ENCODE measurements around the gene CBX7.

The CBX7 gene

DNA sequence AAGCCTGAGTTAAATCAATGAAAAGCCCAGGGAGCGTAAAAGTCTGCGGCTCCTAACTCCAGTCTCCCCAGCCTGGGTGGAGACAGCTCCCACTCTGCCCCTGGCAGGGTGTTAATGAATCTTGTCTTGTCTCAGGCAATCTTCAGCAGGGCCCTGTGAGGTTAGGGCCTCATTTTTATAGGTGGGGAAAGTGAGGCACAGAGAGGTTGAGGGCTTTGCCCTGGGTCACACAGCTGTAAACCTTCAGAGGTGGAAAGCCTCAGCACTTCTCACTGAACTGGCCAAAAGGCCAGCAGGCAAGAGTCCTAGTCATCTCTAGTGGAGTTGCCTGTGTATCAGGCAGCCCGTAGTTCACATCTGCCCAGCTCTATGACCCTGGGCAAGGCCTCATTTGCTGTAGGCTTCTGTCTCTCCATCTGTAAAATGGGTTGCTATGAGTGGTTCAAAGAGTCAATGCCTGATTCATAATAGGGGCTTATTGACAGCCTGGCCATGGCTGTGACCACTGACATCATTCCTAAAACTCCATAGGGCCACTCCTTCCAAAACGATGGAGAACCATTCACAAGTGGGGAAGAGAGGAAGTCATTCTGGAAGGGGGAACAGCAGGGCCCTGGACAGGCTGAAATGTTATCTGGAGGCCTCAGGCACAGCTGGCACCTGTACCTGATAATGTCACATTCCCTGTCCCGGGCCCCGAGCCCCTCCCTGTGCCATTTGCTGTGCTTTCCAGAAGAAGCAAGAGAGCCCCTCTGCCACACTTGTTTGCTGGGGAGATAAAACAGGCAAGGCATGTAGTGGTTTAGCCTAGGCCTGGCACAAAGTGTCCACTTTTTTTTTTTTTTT is 6.0 kb downstream of the CBX7 start:
- DNase-seq: no peak

DNA sequence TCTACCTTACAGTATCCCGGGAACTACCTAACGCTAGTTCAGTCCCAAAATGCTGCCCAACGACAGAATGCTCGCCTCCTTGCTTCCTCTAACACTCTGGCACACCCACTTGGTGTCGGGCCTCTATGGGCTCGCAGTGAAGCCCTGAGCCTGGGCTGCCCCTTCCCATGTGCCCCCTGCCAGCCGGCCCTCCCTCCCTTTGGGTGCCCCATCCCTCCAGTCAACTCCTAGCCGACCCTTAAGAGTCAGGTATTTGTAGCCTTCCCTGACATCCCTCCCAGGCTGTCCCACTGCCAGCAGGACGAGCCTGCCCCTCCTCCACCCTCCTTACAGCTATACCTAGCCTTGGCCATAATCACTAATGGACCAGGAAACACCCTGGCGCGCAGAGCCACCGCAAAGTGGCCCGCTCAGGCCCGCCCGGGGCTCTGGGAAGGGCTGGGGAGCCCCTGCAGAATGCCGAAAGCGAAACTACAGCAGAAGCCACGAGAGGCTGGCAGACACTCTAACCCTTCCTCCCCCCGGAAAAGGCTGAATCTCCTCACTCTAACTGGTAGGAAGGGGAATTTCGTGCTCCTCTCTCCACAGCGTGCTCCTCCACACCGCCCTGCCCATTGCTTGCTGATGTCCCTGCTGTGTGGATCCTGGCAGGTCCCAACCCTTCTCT is 8.2 kb downstream of the CBX7 start:
- DNase-seq: peak; percentile 42

DNA sequence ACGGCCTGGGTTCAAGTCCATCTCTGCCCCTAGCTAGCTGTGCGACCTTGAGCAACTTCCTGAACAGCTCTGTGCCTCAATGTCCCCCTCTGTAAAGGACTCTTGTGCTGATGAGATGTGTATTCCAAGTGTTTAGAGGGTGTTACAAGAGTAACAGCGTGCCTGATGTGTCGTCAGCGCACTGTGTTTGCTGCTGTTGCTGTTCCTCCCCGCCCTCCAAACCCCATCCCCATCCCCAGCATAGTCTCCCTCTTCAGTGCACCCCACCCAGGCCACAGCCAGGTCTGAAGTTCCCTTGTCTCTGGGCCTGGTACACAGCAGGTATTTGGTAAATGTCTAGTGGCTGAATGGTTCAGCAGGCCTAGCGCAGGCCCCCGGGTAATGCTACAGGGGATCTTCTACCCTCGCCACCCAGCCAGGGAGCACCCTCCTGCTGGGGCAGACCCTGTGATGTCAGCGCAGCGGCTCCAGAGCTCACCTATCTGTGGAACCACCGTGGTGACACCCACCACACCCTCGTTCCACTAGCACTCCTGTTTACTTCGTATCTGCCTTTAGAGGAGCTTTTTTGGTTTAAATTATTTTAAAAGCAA is 10.3 kb downstream of the CBX7 start:
- DNase-seq: no peak

DNA sequence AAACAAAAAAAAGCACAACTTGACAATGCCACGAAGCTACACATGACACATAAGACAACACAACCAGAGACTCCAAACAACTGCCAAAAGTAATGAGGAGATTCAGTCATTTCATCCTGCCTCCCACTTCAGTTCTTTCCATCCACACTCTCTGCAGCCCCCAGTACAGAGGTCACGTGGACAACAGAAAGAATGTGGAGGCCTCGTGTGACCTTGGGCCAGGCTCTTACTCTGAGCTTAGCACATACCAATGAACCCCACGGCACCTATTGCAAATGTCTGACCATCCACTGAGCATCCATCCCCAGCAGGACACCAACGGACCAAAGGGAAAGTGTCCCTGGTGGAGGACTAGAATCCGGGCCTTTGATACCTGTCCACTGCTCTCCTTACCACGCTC is 12.5 kb downstream of the CBX7 start:
- DNase-seq: no peak

DNA sequence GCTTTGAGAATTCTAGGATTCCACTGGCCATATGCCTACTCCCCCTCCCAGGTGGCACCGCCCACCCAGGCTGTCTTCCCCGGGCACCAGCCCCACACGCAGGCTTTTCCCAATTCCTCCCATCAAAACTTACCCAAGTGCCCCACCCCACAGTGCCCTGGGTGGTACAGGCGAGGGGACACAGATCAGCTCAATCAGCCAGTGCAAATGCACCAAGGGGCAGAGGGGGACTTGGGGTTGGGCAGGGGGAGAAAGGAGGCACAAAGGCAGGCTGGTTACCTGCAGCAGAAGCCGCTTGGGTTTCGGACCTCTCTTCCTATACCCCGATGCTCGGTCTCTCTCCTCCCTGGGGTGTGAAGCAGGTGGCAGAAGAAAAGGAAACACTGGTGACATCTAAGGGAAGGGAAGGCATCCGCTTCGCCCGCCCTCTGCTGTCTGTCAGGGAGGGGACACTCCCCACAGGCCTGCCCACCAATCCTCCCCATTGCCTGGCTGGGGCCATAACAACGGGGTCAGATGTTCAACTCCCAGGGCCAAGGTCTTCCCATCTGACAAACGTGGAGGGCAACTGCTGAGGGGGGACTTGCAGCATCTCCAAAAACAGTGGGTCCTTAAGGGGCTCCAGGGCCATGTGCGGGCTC is 14.0 kb downstream of the CBX7 start:
- DNase-seq: no peak

DNA sequence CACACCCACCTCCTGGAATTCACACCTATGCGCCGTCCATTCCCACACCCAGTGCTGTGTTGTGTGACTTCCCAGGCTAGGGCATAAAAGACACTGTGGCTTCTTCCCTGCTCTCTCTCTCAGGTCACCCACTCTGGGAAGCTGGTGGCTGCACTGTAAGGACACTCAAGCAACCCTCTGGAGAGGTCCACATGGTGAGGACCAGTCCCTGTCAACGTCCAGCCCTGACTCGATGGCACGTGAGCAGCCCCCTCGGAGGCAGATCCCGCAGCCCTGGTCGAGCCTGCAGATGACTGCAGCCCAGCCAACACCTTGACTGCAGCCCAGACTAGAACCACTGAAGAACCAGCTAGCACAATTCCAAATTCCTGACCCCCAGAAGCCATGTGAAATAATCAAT is 16.2 kb downstream of the CBX7 start:
- no peak for DNase-seq

DNA sequence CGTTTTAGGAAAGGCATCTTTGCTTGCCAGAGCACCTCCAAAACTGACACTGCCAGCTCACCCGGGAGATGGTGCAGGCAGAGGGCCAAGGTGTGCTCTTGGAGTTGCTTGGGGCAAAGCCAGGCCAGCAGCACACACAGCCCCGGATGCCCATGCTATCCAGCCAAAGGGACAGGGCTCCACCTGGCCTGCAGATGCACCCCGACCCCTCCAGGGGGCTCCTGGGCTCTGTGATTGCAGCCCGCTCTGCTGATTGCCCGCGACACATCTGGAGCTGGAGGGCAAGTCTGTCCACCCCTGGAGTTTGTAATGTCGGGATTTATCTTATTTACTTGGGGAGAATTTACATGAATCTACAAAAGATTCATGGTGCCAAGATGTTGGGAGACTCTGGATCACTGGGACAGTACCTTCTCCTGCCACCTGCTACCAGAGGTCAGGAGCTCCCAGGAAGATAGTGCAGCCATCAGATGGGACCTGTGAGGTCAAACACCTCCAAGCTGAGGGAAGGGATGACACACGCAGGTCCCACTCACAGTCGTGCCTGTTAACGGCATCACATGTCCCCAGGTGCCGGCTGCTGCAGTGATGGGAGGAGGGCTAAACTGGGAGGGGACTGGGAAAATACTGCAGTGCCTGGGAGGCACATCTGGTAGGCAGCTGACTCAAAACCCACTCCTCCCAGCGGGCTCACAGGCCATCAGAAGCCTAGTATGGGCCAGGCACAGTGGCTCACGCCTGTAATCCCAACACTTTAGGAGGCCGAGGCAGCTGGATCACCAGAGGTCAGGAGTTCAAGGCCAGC is 17.2 kb downstream of the CBX7 start:
- DNase-seq: no peak

DNA sequence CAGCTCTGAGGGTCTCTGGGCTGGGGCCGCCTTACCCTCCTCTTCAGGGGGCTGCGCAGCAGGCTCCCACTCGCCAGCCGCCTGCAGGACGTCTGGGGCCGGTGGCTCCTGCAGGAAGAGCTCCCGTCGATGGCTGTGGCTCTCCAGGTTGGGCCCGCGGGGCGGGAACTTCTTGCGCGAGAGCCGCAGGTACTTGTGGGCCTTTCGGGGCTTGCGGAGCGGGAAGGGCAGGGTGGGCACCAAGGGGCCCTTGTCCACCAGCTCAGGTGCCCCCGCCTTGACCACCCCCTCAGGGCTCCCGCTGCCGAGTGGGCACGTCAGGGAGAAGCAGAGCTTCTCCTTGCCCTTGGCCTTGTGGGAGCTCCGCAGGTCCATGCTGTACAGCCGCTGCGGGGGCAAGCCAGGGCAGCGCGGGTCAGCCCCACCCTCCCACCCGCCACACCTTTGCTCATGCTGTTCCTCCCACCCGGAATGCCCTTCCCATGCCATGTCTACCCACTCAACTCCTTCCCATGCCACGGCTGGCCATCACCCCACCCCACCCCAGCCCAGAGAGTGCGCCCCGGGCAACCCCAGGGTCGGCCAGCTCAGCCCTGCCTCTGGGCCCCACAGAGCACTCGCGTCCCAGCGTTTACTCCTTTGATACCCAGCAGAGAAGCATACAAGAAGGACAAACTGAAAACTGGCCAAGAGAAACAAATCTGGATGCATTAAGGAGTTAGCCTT is 18.0 kb downstream of the CBX7 start:
- no peak for DNase-seq

DNA sequence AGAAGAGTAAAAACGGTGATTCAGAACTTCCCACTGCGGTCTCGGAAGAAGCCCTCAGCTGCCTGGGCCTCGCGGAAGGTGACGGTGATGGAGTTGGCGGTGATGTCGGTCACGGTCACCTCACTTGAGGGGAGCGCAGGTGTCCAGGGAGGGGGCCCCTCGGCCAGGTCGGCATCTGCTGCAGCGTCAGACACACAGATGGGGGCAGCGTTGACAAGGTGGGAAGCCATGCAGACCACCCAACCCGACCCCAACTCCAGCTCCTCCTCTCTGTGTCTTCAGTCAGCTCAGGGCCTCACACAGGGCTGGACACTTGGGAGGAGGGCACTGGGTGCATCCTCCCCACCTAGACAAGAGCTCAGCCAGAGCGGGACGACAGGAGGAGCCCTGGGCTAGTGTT is 18.6 kb downstream of the CBX7 start:
- DNase-seq: no peak

DNA sequence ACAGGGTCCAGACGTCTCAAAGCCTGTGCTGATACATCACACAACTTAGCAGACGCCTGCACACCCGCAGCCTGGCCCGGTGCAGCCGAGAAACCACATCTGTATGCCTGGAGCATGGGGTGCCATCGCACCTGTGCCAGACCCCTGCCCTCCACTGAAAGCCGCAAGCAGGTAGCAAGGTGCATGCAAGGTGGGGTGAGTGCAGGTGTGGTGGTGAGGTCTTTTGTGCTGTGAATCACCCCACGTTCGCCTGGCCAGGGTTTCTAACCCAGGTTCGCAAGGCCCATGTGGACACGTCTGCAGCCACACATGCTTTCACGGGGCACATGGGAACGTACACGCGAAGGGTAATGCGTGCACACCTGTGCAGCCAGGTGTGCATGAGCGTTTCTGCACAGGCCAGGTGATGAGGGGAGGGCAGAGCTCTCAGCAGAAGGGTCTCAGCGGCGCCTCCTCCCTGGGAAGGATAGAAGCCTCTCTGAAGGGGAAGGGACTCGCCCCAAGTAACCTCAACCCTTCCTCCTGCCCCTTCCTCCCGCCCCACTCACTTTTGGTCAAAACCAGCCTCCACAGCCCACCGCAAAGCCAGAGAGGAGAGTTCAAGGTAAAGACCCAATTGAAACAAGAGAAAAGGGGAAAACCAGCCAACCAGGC is 19.5 kb downstream of the CBX7 start:
- no peak for DNase-seq

DNA sequence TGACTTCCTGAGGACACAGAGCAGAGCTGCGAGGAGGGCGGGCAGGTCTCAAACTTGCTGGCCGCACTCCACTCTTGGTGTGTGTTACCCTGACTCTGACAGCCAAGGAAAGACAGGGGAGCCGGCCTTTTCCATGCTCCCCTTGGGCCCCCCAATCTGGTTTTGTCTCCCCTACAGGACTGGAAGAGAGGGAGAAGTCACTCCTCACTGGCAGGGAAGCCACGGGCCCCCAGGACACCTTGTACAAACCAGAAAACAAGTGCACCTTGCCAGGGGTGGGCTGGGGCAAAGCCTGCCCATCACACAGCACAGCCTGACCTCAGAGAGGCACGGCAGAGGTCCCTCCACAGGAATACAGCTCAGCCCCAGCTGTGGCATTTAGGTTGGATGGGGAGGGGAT is 20.2 kb downstream of the CBX7 start:
- no peak for DNase-seq

DNA sequence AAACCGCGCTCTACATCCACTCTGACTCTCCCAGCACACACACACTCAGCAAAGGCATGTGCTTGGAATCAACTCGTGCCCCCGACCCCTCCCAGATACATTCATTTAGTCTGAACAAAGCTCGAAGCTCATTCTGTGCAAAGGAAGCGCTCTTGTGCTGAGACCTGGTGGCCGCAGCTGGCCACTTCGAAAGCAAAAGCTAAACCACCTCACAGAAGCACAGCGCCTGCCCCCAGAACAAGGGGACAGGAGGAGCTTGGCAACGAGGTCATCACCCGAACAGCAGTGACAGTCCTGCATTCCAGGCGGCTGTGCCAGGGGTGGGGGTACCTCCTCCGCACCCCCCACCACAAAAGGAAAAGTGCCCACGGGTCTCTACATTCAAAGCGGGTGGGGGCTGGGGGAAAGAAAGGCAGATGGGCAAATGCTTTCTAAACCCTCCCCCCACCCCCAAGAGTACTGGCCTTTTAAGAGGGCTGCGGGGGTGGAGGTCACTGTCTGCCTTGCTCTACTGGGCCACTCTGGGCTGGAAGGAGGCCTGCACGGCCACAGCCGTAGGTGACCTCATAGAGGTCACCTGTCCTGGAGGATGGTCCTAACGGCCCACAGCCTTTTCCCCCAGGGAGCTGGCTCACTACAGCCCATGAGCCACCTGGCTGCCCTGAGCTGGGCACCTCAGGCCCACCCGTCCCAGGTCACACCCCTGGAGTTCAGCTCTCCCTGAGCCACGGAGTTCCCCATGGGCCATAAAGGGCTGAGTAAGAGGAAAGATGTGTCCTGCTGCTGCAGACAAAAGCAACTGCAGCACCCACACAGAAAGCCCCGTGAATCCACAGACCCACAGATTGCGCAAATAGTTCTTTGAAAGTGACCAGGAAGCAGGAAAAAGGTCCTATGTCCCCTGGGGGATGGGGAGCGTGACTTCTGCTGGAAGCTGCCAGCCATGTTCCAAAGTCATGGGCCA is 21.3 kb downstream of the CBX7 start:
- no peak for DNase-seq

DNA sequence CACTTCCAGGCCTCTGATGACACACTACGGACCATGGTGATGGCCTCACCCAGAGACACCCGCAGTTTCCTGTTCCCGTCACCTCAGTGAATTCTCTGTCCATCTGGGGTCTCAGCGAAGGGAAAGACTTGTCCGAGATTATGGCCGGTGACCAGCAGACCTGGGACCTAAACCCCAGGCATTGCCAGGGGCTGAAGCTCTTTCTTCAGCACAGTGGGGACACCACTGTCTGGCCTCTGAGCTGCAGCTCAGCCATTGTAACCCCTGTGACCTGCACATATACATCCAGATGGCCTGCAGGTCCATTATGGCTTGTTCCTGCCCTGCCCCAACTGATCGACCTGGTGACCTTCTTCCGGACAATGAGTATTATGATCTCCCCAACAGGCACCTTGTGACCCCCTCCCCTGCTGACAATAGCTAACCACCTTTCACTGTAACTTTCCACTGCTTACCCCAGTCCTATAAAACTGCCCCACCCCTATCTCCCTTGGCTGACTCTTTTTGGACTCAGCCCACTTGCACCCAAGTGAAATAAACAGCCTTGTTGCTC is 22.3 kb downstream of the CBX7 start:
- no peak for DNase-seq

DNA sequence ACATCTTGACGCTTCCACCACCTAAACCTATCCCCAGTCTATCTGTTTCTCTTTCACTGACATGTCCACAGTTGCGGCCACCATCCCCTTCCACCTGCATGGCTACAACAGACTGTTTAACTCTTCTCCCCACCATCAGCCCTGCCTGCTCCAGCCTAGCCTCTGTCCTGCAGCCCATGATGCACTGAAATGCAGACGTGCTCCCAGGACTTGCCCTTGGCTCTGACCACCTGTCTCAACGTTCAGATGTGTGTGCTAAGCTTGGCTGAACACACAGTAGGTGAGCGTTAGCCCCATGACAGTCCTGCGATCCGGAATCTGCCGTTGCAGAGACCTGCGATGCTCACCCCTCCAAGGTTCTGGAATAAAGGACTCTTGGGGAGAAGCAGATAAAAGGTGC is 22.7 kb downstream of the CBX7 start:
- no peak for DNase-seq

DNA sequence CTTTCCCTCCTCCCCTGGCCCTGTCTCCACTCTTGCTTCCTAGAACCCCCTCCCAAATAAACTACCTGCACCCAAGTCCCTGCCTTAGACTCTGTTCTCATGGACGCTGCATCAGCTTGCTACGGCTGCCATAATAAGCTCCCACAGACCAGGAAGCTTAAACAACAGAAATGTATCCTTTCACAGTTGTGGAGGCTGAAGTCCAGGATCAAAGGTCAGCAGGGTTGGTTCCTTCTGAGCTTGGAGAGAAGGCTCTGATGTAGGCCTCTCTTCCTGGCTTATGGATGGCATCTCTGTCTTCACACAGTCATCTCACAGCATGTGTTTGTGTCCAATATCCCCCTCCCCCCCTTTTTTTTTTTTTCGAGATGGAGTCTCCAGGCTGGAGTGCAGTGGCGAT is 23.4 kb downstream of the CBX7 start:
- DNase-seq: no peak

DNA sequence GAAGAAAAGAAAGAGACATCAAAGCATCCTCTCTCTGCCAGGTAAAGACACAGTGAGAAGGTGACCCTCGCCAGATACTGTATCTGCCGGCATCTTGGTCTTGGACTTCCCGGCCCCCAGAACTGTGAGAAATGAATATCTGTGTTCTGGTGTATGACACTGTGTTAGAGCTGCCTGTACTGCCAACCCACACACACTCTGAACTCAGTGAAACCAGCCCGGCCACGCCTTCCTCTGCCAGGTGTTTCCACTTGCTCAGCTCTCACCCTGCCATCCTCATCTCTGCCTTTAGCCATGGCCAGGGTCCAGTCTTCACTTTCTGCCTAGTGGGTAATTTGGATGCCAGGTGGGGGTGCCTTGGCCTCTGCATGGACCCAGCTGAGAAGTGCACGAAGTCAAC is 24.0 kb downstream of the CBX7 start:
- no peak for DNase-seq

DNA sequence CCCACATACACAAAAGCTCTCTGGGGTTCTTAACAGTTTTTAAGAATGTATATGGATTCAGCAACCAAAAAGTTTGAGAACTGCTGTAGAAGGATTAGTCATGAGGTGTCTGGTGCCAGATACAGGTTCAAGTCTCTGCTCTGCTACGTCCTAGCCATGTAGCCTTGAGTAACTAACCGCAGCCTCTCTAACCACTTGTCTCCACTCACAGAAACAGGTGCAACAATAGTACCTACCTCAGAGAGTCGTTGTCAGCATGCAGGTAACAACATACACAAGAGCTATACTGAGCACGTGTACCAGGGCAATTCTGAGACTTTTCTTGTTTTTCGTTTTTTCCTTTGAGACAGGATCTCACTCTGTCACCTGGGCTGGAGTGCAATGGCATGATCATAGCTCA is 26.9 kb downstream of the CBX7 start:
- DNase-seq: no peak

DNA sequence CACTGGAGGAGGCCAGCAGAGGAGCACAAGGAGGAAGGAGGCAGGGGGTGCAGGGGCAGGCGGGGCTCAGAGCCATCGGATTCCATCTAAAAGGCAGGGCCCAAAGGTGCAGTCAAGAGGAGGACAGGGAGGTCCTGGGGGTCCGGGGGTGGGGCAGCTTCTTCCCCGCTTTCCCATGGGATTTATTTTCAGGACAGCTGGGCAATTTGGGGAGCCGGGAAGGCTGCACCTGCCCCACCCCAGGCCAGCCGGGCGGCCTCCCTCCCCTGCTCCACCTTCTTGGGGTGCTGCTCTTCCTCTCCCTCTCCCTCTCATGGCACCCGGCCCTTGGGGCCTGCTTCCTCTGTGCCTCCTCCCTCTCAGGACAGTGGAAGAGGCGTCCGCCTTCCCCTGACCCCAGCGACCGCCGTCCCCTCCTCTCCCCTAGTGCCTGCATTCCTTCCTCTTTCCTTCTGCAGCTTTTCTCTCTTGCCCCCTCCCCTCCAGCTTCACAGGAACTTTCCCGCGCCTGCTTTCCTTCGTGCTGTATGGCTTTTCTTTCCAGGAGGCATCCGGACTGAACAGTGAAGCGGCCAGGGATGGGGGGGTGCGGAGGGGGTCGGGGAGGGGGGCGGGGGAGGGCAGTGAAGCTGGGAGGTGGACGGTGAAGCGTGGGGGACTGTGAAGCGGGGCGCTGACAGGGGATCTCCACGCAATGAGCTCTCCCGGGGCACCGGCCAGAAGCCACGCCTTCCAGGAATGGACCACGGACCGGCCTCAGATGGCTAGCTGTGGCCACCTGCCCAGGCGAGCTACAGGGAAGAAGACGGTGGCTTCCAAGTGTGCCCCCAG is 28.5 kb downstream of the CBX7 start:
- no peak for DNase-seq

Measured in T-helper 9 cell (primary cell).